Neutrophil (primary cell): Measurements from ENCODE around the gene NCAPD3.

Source experiments
- H3K27ac ChIP-seq: fragments of 200-600 bp; sonication (generic); 2 replicates; pipeline ENCODE4 v1.5.1; 2016; ENCODE audit warnings: mild to moderate bottlenecking, moderate library complexity
- H3K27me3 ChIP-seq: fragments of 200-600 bp; sonication (generic); 2 replicates; pipeline ENCODE4 v1.6.0; 2016; ENCODE audit warnings: mild to moderate bottlenecking
- H3K36me3 ChIP-seq: fragments of 200-600 bp; sonication (generic); 2 replicates; pipeline ENCODE4 v1.5.1; 2017
- H3K4me1 ChIP-seq, 2 experiments: fragments of 200-600 bp in 1 of 2; sonication (generic) in 1 of 2; 1 replicate in 1 of 2; 2 replicates in 1 of 2; pipeline versions ENCODE4 v1.5.1 to v1.6.1; 2013 to 2016; ENCODE audit warnings: low read depth in 1 of 2, low read length in 1 of 2, mild to moderate bottlenecking in 1 of 2, moderate library complexity in 1 of 2; ENCODE audit not compliant: control insufficient read depth in 1 of 2, insufficient read depth in 1 of 2
- H3K4me3 ChIP-seq, 2 experiments: fragments of 200-600 bp in 1 of 2; sonication (generic) in 1 of 2; 1 replicate in 1 of 2; 2 replicates in 1 of 2; pipeline ENCODE4 v1.5.1; 2013 to 2016; ENCODE audit warnings: low read depth in 1 of 2, low read length in 1 of 2, mild to moderate bottlenecking in 1 of 2, moderate library complexity in 1 of 2
- H3K9me3 ChIP-seq: fragments of 200-600 bp; sonication (generic); 2 replicates; pipeline ENCODE4 v1.5.1; 2016
- TF ChIP-seq, protein P1 (sequence below): fragments of 200-600 bp; sonication (generic); IDR thresholded peaks from 2 replicates; pipeline ENCODE4 v1.5.1; 2016; ENCODE audit warnings: antibody characterized with exemption

NCAPD3 gene

DNA sequence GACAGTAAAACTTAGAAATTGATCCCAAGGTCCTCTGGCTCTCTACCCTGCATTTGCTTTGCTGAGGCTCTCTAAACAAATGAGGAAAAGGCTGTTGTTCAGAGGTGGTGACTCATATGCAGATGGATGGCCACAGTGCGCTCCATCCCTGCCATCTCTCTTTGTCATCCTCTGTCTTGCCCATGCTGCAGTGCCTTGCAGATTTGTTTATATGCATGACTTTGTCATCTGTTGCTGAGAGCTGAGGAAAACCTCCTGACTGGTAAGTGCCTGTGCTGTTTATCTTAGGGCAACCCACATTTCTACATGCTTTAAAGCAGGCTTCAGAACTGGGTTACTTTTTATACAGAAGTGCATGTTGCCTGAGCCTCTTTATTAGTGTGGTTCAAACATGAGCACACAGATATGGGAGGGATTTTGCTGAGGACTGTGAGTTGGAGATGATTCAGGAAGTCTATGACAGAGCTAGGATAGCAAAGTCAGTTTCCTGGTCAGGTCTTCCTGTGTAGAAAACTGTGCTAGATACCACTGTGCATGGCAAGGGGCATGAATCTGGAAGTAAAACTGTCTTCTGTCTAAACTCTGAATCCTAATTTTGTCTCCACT is 97.4 kb downstream of the NCAPD3 start:
- TF ChIP-seq, protein P1, sequence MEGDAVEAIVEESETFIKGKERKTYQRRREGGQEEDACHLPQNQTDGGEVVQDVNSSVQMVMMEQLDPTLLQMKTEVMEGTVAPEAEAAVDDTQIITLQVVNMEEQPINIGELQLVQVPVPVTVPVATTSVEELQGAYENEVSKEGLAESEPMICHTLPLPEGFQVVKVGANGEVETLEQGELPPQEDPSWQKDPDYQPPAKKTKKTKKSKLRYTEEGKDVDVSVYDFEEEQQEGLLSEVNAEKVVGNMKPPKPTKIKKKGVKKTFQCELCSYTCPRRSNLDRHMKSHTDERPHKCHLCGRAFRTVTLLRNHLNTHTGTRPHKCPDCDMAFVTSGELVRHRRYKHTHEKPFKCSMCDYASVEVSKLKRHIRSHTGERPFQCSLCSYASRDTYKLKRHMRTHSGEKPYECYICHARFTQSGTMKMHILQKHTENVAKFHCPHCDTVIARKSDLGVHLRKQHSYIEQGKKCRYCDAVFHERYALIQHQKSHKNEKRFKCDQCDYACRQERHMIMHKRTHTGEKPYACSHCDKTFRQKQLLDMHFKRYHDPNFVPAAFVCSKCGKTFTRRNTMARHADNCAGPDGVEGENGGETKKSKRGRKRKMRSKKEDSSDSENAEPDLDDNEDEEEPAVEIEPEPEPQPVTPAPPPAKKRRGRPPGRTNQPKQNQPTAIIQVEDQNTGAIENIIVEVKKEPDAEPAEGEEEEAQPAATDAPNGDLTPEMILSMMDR = no peak
- Histone ChIP-seq H3K9me3 (no peaks in the 10 kb centered on the region), H3K4me1 (no peaks in the 10 kb centered on the region), H3K27ac (no peak overlapping the region), H3K4me3 (no peak overlapping the region), H3K27me3 (peaks cover 72% of the 10 kb centered on the region), H3K36me3 (no peaks in the 10 kb centered on the region)

- Histone ChIP-seq H3K4me3 (no peak overlapping the region), H3K27me3 (peaks cover 80% of the 10 kb centered on the region), H3K4me1 (no peaks in the 10 kb centered on the region), H3K9me3 (no peaks in the 10 kb centered on the region), H3K27ac (no peak overlapping the region), H3K36me3 (no peaks in the 10 kb centered on the region)
- TF ChIP-seq, protein P1 = no peak
Observed at GRCh38 chr11:134125507-134125906, 98.3 kb downstream of the NCAPD3 start.

GRCh38 chr11:134124660-134125451 is 98.9 kb downstream of the NCAPD3 start:
- Histone ChIP-seq H3K4me1 (no peaks in the 10 kb centered on the region), H3K36me3 (no peaks in the 10 kb centered on the region), H3K27ac (no peak overlapping the region), H3K27me3 (peaks cover 82% of the 10 kb centered on the region), H3K9me3 (no peaks in the 10 kb centered on the region), H3K4me3 (no peak overlapping the region)
- TF ChIP-seq, protein P1 = no peak

DNA sequence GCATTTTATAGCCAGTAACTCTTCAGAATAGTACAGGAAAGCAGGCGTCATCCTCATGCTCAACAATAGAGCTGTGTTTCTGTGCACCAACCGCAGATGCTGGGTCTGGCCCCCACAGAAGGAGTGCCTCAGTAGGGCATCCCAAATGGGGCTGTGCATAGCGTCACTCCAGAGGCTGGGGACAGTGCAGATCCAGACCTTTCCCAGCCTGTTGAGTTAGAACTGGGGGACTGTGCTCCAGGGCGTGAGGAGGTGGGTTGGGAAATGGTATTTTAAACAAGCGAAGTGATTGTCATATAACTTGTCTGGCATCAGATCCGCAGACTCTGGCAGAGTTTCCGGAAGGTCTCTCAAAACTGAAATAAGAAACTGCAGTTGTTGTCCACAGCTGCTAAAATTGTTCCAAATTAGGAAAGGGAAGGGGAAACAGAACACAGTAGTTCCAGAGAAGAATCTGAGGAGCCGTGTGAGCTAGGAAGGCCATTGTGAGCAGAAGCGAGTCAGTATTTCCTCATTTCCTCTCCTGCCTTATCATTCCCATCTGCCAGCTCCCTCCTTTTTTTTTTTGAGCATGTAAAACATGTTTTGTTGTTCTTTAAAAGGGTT is 102.7 kb downstream of the NCAPD3 start:
- Histone ChIP-seq H3K4me3 (no peak overlapping the region), H3K27ac (no peak overlapping the region), H3K4me1 (no peaks in the 10 kb centered on the region), H3K9me3 (no peaks in the 10 kb centered on the region), H3K36me3 (no peaks in the 10 kb centered on the region), H3K27me3 (peaks cover 57% of the 10 kb centered on the region)
- TF ChIP-seq, protein P1 = no peak

- no peak overlapping the region for H3K27ac ChIP-seq
- H3K36me3 ChIP-seq = no peaks in the 10 kb centered on the region
- H3K4me1 ChIP-seq = no peaks in the 10 kb centered on the region
- peaks cover 50% of the 10 kb centered on the region for H3K27me3 ChIP-seq
- no peaks in the 10 kb centered on the region for H3K9me3 ChIP-seq
- TF ChIP-seq, protein P1 = no peak
- no peak overlapping the region for H3K4me3 ChIP-seq
Observed at GRCh38 chr11:134120143-134120850, 103.5 kb downstream of the NCAPD3 start.
